Lower leg skin (tissue), 4 donors: ENCODE data around the gene TSEN15. TPM values are rescaled to one million over a fixed set of nuclear protein-coding genes. Genes with fewer than 3 reads are reported as not detected.

Source experiments
- DNase-seq, 2 donors: peaks; one replicate each; pipeline ENCODE4 v3.0.0-alpha.2; 2019; ENCODE audit warnings: low spot score in 2 of 2
- H3K4me3 ChIP-seq: fragments of 200-600 bp; sonication (generic); 2 replicates; pipeline ENCODE4 v1.5.1; 2017; ENCODE audit warnings: mild to moderate bottlenecking, low read depth; ENCODE audit not compliant: poor library complexity, severe bottlenecking
- CTCF ChIP-seq, 3 donors: fragments of 450-650 bp; IDR thresholded peaks; one replicate each; pipeline ENCODE4 v1.5.1; 2016; ENCODE audit warnings: antibody characterized with exemption in 3 of 3, mild to moderate bottlenecking in 3 of 3, moderate library complexity in 2 of 3
- POLR2A ChIP-seq, 2 donors: fragments of 450-650 bp; IDR thresholded peaks; one replicate each; pipeline ENCODE4 v1.6.1; 2016 to 2017; ENCODE audit warnings: antibody characterized with exemption in 2 of 2, mild to moderate bottlenecking in 1 of 2, moderate library complexity in 1 of 2
- WGBS, 2 donors: methylation state at CpG; one replicate each; pipeline ENCODE4 v1.1.5; 2018; 5-methylcytosine and 5-hydroxymethylcytosine counted together
- intact Hi-C: fragments of 100-400 bp; cut with DNase I; formaldehyde crosslinking; loops from one replicate; pipeline ENCODE4 v1.15.0; 2023; ENCODE audit warnings: low total_unique reads
- total RNA-seq, 4 donors: library from RNA; depleted of rRNA; stranded (reverse); fragments of >200 nt; gene quantifications; one replicate each; pipeline ENCODE4 v1.1.0, GENCODE V29; 2016

TSEN15 gene
- total RNA-seq, 4 donors from 2014 or later: 6.8 to 35.9 (median 12.8) TPM

- DNase-seq: peak in 1 of 2 donors; percentile 37
- intact Hi-C loops: loop anchor here (5.0 to 10.0 kb wide), 2 partner anchors 147 to 589 kb away; no protein-coding TSS in a partner anchor
- H3K4me3 ChIP-seq: no peak overlapping the region
- TF ChIP-seq POLR2A (IDR thresholded peaks at IDR 0.05): no peak
- TF ChIP-seq CTCF (IDR thresholded peaks at IDR 0.05): no peak
- WGBS, 2 donors: 47% methylated on average over 4 of the region's 4 CpGs
Measured at GRCh38 chr1:184075055-184076029, 23.8 kb downstream of the TSEN15 start.

DNA sequence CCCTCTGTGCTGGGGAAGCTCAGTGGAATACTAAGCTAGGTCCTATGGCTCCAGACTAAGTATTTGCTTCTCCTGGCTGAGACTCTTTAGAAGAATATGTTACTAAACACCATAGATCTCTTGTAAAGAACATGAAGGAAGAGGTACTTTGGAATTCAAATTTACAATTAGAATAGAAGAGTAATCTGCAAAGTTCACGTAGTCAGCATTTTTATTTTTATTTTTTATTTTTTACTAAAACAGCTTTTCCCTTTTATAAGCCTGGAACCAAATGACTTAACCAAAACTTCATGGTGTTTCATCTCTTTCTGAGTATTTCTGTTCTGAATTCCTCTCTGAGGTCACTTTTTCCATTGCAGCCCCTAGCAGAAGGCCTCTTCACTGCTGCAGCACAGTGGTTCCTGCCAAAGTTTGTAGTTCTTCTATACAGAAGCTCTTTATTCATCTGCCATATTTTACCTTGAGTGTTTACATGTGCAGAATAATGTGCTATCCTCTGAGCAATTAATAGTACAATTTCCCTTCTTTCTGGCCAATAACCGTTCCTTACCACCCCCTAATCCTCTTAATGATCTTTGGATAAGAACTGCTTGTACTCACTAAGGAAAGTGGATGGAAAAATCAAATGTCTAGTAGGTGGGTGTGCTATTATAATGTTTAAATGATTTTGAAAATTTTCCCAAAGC lies 27.2 kb downstream of the TSEN15 start:
- 43 to 51% methylated on average over 2 of the region's 2 CpGs for WGBS, 2 donors
- intact Hi-C loops: loop anchor here (5.0 to 10.0 kb wide), 2 partner anchors 144 to 586 kb away; no protein-coding TSS in a partner anchor
- H3K4me3 ChIP-seq: no peak overlapping the region
- DNase-seq: no peak
- no peak for TF ChIP-seq CTCF (IDR thresholded peaks at IDR 0.05)
- TF ChIP-seq POLR2A (IDR thresholded peaks at IDR 0.05): no peak

- TF ChIP-seq POLR2A (IDR thresholded peaks at IDR 0.05) (no peak), CTCF (IDR thresholded peaks at IDR 0.05) (no peak)
- H3K4me3 ChIP-seq: no peak overlapping the region
- intact Hi-C loops: no loop called here
- no peak for DNase-seq
Measured at GRCh38 chr1:184080309-184080708, 28.8 kb downstream of the TSEN15 start.

GRCh38 chr1:184082541-184083415 lies 31.2 kb downstream of the TSEN15 start:
- no peak for DNase-seq
- intact Hi-C loops: no loop called here
- no peak for TF ChIP-seq POLR2A (IDR thresholded peaks at IDR 0.05)
- no peak for TF ChIP-seq CTCF (IDR thresholded peaks at IDR 0.05)
- WGBS, 2 donors: 83 to 85% methylated on average over 5 of the region's 5 CpGs
- no peak overlapping the region for H3K4me3 ChIP-seq

DNA sequence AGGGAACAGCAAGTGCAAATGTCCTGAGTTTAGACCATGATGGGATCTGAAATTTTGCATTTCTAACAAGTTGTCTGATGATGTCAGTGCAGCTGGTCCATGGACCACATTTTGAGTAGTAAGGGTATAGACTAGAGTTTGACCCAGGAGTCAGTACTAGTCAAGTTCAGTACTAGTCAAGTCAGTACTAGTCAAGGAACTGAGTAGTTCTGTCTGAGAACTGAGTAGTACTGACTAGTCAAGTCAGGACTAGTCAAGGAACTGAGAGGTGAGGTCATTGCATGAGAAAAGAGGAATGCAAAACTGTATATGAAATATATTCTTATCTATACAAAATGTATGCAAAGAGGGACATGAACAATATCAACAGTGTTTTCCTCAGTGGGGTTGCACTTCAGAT lies 34.1 kb downstream of the TSEN15 start:
- no peak for DNase-seq
- intact Hi-C loops: no loop called here
- no peak overlapping the region for H3K4me3 ChIP-seq
- TF ChIP-seq CTCF (IDR thresholded peaks at IDR 0.05) (no peak), POLR2A (IDR thresholded peaks at IDR 0.05) (no peak)
